ENCODE data around the gene EXD3.

- no peak for TF ChIP-seq CTCF (IDR thresholded peaks at IDR 0.05)
- no peak for TF ChIP-seq POLR2AphosphoS5 (IDR thresholded peaks at IDR 0.05)
Measured at GRCh38 chr9:137433916-137434431, 11.0 kb upstream of the EXD3 start.

Data from stomach (tissue), 4 donors.